B cell (primary cell): ENCODE results near the gene HLA-DQB1. TPM values are rescaled to one million over a fixed set of nuclear protein-coding genes. Genes with fewer than 3 reads are reported as not detected.
A peak's percentile ranks its signal among the peaks of the same experiment; 100 is the strongest.

ENCODE experiments used
- ATAC-seq: fragments of 200-7000 bp; cut with Tn5 transposase; one replicate; pipeline ENCODE4 v1.10.0; 2021; ENCODE audit warnings: low read depth, mild to moderate bottlenecking, moderate number of reproducible peaks, moderate library complexity
- CTCF ChIA-PET: fragments of 350-600 bp; sonication (Branson Sonifier 250); formaldehyde crosslinking; loops from one replicate; lab custom pipeline; 2021; ENCODE audit warnings: antibody characterized with exemption, inconsistent platforms; lab: Charles Lee
- POLR2A ChIA-PET: fragments of 350-600 bp; sonication (Branson Sonifier 250); formaldehyde crosslinking; loops from one replicate; lab custom pipeline; 2021; ENCODE audit warnings: antibody characterized with exemption; lab: Charles Lee
- DNase-seq: peaks from one replicate; pipeline ENCODE4 v3.0.0; 2013
- H2AFZ ChIP-seq: 2 replicates; pipeline ENCODE4 v1.6.1; 2012; ENCODE audit warnings: mild to moderate bottlenecking, low read depth, low read length; ENCODE audit not compliant: insufficient read depth, poor library complexity, severe bottlenecking
- H3K27ac ChIP-seq, 2 donors: 1 replicate in 1 of 2; 2 replicates in 1 of 2; pipeline ENCODE4 v1.5.1; 2012 to 2013; ENCODE audit warnings: low read length in 2 of 2, mild to moderate bottlenecking in 2 of 2, moderate library complexity in 1 of 2
- H3K27me3 ChIP-seq, 4 experiments: fragments of 200-600 bp in 1 of 4; sonication (generic) in 1 of 4; replicated peaks in 1 of 4; 1 replicate in 2 of 4; 2 replicates in 2 of 4; pipeline versions ENCODE4 v1.6.1 to v1.7.0; 2013 to 2016; ENCODE audit warnings: low read length in 3 of 4, mild to moderate bottlenecking in 2 of 4, mixed read lengths in 1 of 4, moderate library complexity in 1 of 4; ENCODE audit not compliant: insufficient read depth in 4 of 4, control insufficient read depth in 3 of 4; ENCODE audit errors: control extremely low read depth in 1 of 4
- H3K36me3 ChIP-seq, 2 experiments: replicated peaks in 1 of 2; 1 replicate in 1 of 2; 2 replicates in 1 of 2; pipeline versions ENCODE4 v1.6.1 to v1.7.1; 2013; ENCODE audit warnings: low read length in 1 of 2; ENCODE audit not compliant: insufficient read depth in 2 of 2, control insufficient read depth in 1 of 2; ENCODE audit errors: control extremely low read depth in 1 of 2, extremely low read depth in 1 of 2
- H3K4me1 ChIP-seq, 2 donors: fragments of 200-600 bp in 1 of 2; sonication (generic) in 1 of 2; 1 replicate in 1 of 2; 2 replicates in 1 of 2; pipeline versions ENCODE4 v1.5.1 to v1.6.1; 2013 to 2017; ENCODE audit warnings: low read length in 2 of 2; ENCODE audit not compliant: control insufficient read depth in 2 of 2, insufficient read depth in 2 of 2
- H3K4me2 ChIP-seq: replicated peaks from 2 replicates; pipeline ENCODE3; 2012; ENCODE audit warnings: mild to moderate bottlenecking, low read depth, low read length; ENCODE audit not compliant: poor library complexity, severe bottlenecking
- H3K4me3 ChIP-seq, 5 experiments: fragments of 200-600 bp in 1 of 5; sonication (generic) in 1 of 5; 1 replicate in 3 of 5; 2 replicates in 2 of 5; pipeline versions ENCODE4 v1.5.1 to v1.7.0; 2011 to 2016; ENCODE audit warnings: low read length in 4 of 5, mild to moderate bottlenecking in 4 of 5, low read depth in 2 of 5, control low read depth in 1 of 5, moderate library complexity in 1 of 5; ENCODE audit not compliant: insufficient read depth in 1 of 5; ENCODE audit errors: control extremely low read depth in 1 of 5, extremely low read depth in 1 of 5
- H3K79me2 ChIP-seq: fragments of 200-600 bp; sonication (generic); one replicate; pipeline ENCODE4 v1.6.0; 2016; ENCODE audit warnings: low read length; ENCODE audit not compliant: control insufficient read depth, insufficient read depth
- H3K9ac ChIP-seq: fragments of 200-600 bp; sonication (generic); 2 replicates; pipeline ENCODE4 v1.6.1; 2017; ENCODE audit warnings: mild to moderate bottlenecking, low read length, moderate library complexity
- H3K9me3 ChIP-seq, 3 donors: one replicate each; pipeline versions ENCODE4 v1.6.1 to v1.7.1; 2013; ENCODE audit warnings: low read length in 2 of 3; ENCODE audit not compliant: control insufficient read depth in 2 of 3, insufficient read depth in 1 of 3; ENCODE audit errors: control extremely low read depth in 1 of 3
- H4K20me1 ChIP-seq: 2 replicates; pipeline ENCODE4 v1.6.0; 2012; ENCODE audit warnings: mild to moderate bottlenecking, low read length; ENCODE audit not compliant: insufficient read depth, control insufficient read depth, poor library complexity, severe bottlenecking
- H3K27ac Mint-ChIP-seq: one replicate; pipeline ENCODE4 v1.8.0; 2021; ENCODE audit warnings: mixed read lengths
- H3K27me3 Mint-ChIP-seq: one replicate; pipeline ENCODE4 v1.8.0; 2021; ENCODE audit warnings: mixed read lengths
- H3K4me1 Mint-ChIP-seq: one replicate; pipeline ENCODE4 v1.8.0; 2021; ENCODE audit warnings: mixed read lengths
- H3K4me3 Mint-ChIP-seq: one replicate; pipeline ENCODE4 v1.8.0; 2021; ENCODE audit warnings: mixed read lengths
- H3K9me3 Mint-ChIP-seq: one replicate; pipeline ENCODE4 v1.8.0; 2022; ENCODE audit warnings: mixed read lengths; ENCODE audit not compliant: insufficient read depth
- EZH2 ChIP-seq: IDR thresholded peaks from 2 replicates; pipeline ENCODE4 v1.6.1; 2012; ENCODE audit warnings: borderline replicate concordance, low read depth, mild to moderate bottlenecking, moderate library complexity, low read length; ENCODE audit not compliant: insufficient read depth, poor library complexity, severe bottlenecking
- WGBS: methylation state at CpG from one replicate; pipeline ENCODE4 v1.1.5; 2013; ENCODE audit warnings: missing lambda C conversion rate; ENCODE audit not compliant: insufficient coverage; 5-methylcytosine and 5-hydroxymethylcytosine counted together
- intact Hi-C: fragments of 100-400 bp; cut with micrococcal nuclease; formaldehyde crosslinking; loops from one replicate; pipeline ENCODE4 v1.10.0; 2022
- polyA plus RNA-seq: library from polyadenylated mRNA; depleted of rRNA; stranded (reverse); fragments of >200 nt; gene quantifications from 2 replicates; pipeline ENCODE4 v1.2.3, GENCODE V29; 2012
- total RNA-seq, 2 donors: library from RNA; stranded (reverse); fragments of 120-200 nt in 1 of 2; gene quantifications; 1 replicate in 1 of 2; 2 replicates in 1 of 2; pipeline versions ENCODE4 v1.2.3 to v1.2.4, GENCODE V29; 2013 to 2022
- TF ChIP-seq, protein P1 (sequence below): fragments of 200-600 bp; IDR thresholded peaks from one replicate; pipeline ENCODE4 v1.8.0; 2022; ENCODE audit warnings: antibody characterized with exemption, mild to moderate bottlenecking

Gene HLA-DQB1
- total and polyA plus RNA-seq, 2 donors (not counting 1 experiment from before 2014, with no cell fraction given), result 267 to 986 TPM

DNA sequence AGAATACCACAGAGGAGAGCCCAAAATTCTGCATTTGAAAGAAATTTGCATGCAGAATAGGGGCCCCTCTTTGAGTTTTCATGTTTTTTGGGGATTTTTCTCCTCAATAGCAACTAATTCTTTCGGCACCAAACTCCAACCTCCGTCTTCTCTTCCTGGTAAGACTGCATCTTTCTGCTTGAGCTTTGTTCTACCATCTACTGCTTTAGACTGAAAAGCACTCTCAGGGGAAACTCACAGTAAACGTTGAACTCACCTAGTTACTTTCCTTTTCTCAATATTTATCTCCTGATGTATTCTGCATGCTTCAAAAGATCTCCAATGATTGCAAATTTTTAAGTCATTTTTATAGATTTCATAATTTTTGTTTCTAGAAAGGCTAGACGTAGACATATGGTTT is 36.9 kb upstream of the HLA-DQB1 start:
- Histone ChIP-seq H3K27ac (no peak overlapping the region), H3K79me2 (peaks cover 7% of the 10 kb centered on the region), H3K36me3 (no peaks in the 10 kb centered on the region), H3K27me3 (peaks cover 0 to 6% (median 4%) of the 10 kb centered on the region in 4 experiments), H3K4me1 (peaks cover 0 to 4% of the 10 kb centered on the region in 2 donors), H2AFZ (no peak overlapping the region), H3K4me3 (no peak overlapping the region), H3K9ac (no peak overlapping the region), H4K20me1 (no peaks in the 10 kb centered on the region), H3K9me3 (no peaks in the 10 kb centered on the region), H3K4me2 (no peak overlapping the region)
- intact Hi-C loops, result loop anchor here (5.0 kb wide), 2 partner anchors 84 to 456 kb away; no protein-coding TSS in a partner anchor
- H3K27me3 Mint-ChIP-seq, result peaks cover 3% of the 10 kb centered on the region
- no peaks in the 10 kb centered on the region for H3K9me3 Mint-ChIP-seq
- ChIA-PET POLR2A (no interaction called here), CTCF (interaction anchor here (0.8 to 4.4 kb wide), 10 partner anchors 13 to 290 kb away, joined by 3 to 46 read pairs (median 6); partner anchors contain the start of gene TAP2)
- WGBS, result 62% methylated on average over 2 of the region's 4 CpGs
- H3K4me1 Mint-ChIP-seq, result peaks cover 13% of the 10 kb centered on the region
- no peak overlapping the region for H3K27ac Mint-ChIP-seq
- no peak overlapping the region for H3K4me3 Mint-ChIP-seq
- no peak for TF ChIP-seq EZH2
- TF ChIP-seq, protein P1, sequence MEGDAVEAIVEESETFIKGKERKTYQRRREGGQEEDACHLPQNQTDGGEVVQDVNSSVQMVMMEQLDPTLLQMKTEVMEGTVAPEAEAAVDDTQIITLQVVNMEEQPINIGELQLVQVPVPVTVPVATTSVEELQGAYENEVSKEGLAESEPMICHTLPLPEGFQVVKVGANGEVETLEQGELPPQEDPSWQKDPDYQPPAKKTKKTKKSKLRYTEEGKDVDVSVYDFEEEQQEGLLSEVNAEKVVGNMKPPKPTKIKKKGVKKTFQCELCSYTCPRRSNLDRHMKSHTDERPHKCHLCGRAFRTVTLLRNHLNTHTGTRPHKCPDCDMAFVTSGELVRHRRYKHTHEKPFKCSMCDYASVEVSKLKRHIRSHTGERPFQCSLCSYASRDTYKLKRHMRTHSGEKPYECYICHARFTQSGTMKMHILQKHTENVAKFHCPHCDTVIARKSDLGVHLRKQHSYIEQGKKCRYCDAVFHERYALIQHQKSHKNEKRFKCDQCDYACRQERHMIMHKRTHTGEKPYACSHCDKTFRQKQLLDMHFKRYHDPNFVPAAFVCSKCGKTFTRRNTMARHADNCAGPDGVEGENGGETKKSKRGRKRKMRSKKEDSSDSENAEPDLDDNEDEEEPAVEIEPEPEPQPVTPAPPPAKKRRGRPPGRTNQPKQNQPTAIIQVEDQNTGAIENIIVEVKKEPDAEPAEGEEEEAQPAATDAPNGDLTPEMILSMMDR, result no peak
- DNase-seq (no peak), ATAC-seq (no peak)

DNA sequence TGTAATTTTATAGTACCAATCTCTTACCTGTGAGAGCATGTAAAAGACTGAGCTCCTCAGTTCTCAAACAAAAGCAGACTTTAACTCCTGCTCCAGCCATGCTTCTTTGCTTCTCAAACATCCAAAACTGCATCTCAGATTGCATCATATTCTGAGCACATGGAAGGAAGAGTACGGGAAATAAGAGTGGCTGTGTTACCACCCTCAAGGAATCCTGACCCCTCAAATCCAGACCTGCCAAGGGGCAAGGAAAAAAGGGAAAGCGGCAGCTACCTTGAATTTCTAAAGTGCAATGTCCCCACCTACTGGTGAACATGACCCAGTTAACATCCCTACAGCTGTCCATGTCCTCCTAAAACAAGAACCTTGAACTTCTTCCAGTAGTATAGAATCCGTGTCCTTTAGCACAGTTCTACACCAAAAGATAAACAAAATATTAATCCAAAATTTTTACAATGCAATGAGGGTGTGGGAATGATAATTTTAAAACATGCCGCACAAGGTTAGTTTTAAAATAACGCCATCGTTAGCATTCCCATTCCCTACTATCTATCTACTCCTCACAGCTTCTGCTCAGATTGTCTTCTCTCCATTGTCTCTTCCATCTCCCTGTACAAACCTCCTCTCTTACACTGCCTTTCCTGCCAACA is 34.1 kb upstream of the HLA-DQB1 start:
- peak overlapping the region; percentile 84 for H3K4me3 Mint-ChIP-seq
- ATAC-seq, result peak; percentile 71
- peak overlapping the region; percentile 40 for H2AFZ ChIP-seq
- no peak overlapping the region for H3K27ac ChIP-seq
- H3K4me2 ChIP-seq, result peak overlapping the region; percentile 65
- TF ChIP-seq, protein P1, result peak; percentile 64
- TF ChIP-seq EZH2, result no peak
- peaks cover 0 to 4% of the 10 kb centered on the region in 2 donors for H3K4me1 ChIP-seq
- intact Hi-C loops, result loop anchor here (1.0 to 5.0 kb wide), 6 partner anchors 32 to 453 kb away; no protein-coding TSS in a partner anchor
- ChIA-PET POLR2A (interaction anchor here (1.0 to 1.3 kb wide), 4 partner anchors 8 to 268 kb away, joined by 3 to 4 read pairs (median 4); no protein-coding TSS in a partner anchor), CTCF (interaction anchor here (0.7 to 4.4 kb wide), 47 partner anchors 8 to 457 kb away, joined by 3 to 131 read pairs (median 4); partner anchors contain the start of genes BTNL2, HLA-DQB1, HLA-DRA and PSMB9)
- no peaks in the 10 kb centered on the region for H4K20me1 ChIP-seq
- no CpG with 5 or more reads among the region's 6 CpGs for WGBS
- no peak overlapping the region for H3K9ac ChIP-seq
- H3K27me3 ChIP-seq, result peaks cover 0 to 6% (median 4%) of the 10 kb centered on the region in 4 experiments
- no peaks in the 10 kb centered on the region for H3K9me3 Mint-ChIP-seq
- H3K27me3 Mint-ChIP-seq, result peaks cover 3% of the 10 kb centered on the region
- H3K36me3 ChIP-seq, result no peaks in the 10 kb centered on the region
- H3K27ac Mint-ChIP-seq, result peak overlapping the region; percentile 85
- H3K4me1 Mint-ChIP-seq, result peaks cover 18% of the 10 kb centered on the region
- peak overlapping the region in 3 of 5 experiments; percentile 13 to 38 (median 27) for H3K4me3 ChIP-seq
- H3K79me2 ChIP-seq, result peaks cover 7% of the 10 kb centered on the region
- peak; percentile 79 for DNase-seq
- H3K9me3 ChIP-seq, result no peaks in the 10 kb centered on the region
